HepG2 (cell line): ENCODE measurements around the gene NUDT22. TPM values are rescaled to one million over a fixed set of nuclear protein-coding genes. Genes with fewer than 3 reads are reported as not detected.

Experiments used
- ASH2L ChIP-seq: fragments of 300-600, 200-600 bp; sonication (generic); IDR thresholded peaks from 2 replicates; pipeline ENCODE4 v1.7.0; 2017; ENCODE audit warnings: low read depth, mild to moderate bottlenecking, moderate library complexity, mixed read lengths, low read length; ENCODE audit not compliant: insufficient read length
- GABPB1 ChIP-seq: IDR thresholded peaks from 2 replicates; pipeline ENCODE4 v1.6.1; 2016; ENCODE audit warnings: mild to moderate bottlenecking, missing genetic modification reagents, moderate library complexity, missing compliant biosample characterization
- HMGXB4 ChIP-seq, 2 experiments: sonication (generic) in 1 of 2; formaldehyde crosslinking in 1 of 2; IDR thresholded peaks; 2 replicates each; pipeline versions ENCODE4 v1.4.0 to v1.6.1; 2018 to 2020; ENCODE audit warnings: missing genetic modification reagents in 2 of 2, borderline replicate concordance in 1 of 2, low read depth in 1 of 2, mild to moderate bottlenecking in 1 of 2, missing biosample characterization in 1 of 2
- ISX ChIP-seq: sonication (generic); formaldehyde crosslinking; conservative IDR thresholded peaks from 2 replicates; pipeline ENCODE4 v1.5.0; 2020; ENCODE audit warnings: missing genetic modification reagents
- JUND ChIP-seq: sonication (generic); formaldehyde crosslinking; IDR thresholded peaks from 2 replicates; pipeline ENCODE4 v1.8.0; 2022; ENCODE audit warnings: mild to moderate bottlenecking, missing genetic modification reagents
- KLF12 ChIP-seq: sonication (generic); formaldehyde crosslinking; IDR thresholded peaks from 2 replicates; pipeline ENCODE4 v1.4.0; 2020; ENCODE audit warnings: missing genetic modification reagents, borderline replicate concordance
- MED1 ChIP-seq: sonication (generic); formaldehyde crosslinking; IDR thresholded peaks from 2 replicates; pipeline ENCODE4 v1.4.0; 2020; ENCODE audit warnings: missing genetic modification reagents
- NAIF1 ChIP-seq: sonication (generic); formaldehyde crosslinking; IDR thresholded peaks from 2 replicates; pipeline ENCODE4 v1.5.0; 2020; ENCODE audit warnings: mild to moderate bottlenecking, missing genetic modification reagents, borderline replicate concordance
- NFYC ChIP-seq: IDR thresholded peaks from 2 replicates; pipeline ENCODE4 v1.6.1; 2016; ENCODE audit warnings: missing genetic modification reagents, missing compliant biosample characterization
- PLSCR1 ChIP-seq: sonication (generic); formaldehyde crosslinking; IDR thresholded peaks from 2 replicates; pipeline ENCODE4 v1.5.0; 2020; ENCODE audit warnings: missing genetic modification reagents, mild to moderate bottlenecking, borderline replicate concordance
- POLR2G ChIP-seq: fragments of 200-400 bp; formaldehyde crosslinking; IDR thresholded peaks from 2 replicates; pipeline ENCODE4 v1.6.1; 2018; ENCODE audit warnings: mild to moderate bottlenecking, low read depth, low read length, moderate library complexity
- TCF12 ChIP-seq, 2 experiments: fragments of 450-650 bp in 1 of 2; sonication (generic) in 1 of 2; formaldehyde crosslinking in 1 of 2; IDR thresholded peaks; 2 replicates each; pipeline versions ENCODE4 v1.6.1 to v1.8.0; 2017 to 2022; ENCODE audit warnings: antibody characterized with exemption in 1 of 2, mild to moderate bottlenecking in 1 of 2, missing genetic modification reagents in 1 of 2, moderate library complexity in 1 of 2
- XBP1 ChIP-seq: sonication (generic); formaldehyde crosslinking; IDR thresholded peaks from 2 replicates; pipeline ENCODE4 v1.5.0; 2020; ENCODE audit warnings: missing genetic modification reagents
- ZBTB42 ChIP-seq: sonication (generic); formaldehyde crosslinking; IDR thresholded peaks from 2 replicates; pipeline ENCODE4 v1.5.0; 2020; ENCODE audit warnings: mild to moderate bottlenecking, missing genetic modification reagents
- ZKSCAN5 ChIP-seq: sonication (generic); formaldehyde crosslinking; IDR thresholded peaks from 2 replicates; pipeline ENCODE4 v1.5.1; 2020; ENCODE audit warnings: mild to moderate bottlenecking, missing genetic modification reagents
- ZNF331 ChIP-seq: sonication (generic); formaldehyde crosslinking; IDR thresholded peaks from 2 replicates; pipeline ENCODE4 v1.4.0; 2020; ENCODE audit warnings: missing genetic modification reagents
- ZNF34 ChIP-seq: sonication (generic); formaldehyde crosslinking; IDR thresholded peaks from 2 replicates; pipeline ENCODE4 v1.4.0; 2020; ENCODE audit warnings: mild to moderate bottlenecking, missing genetic modification reagents, borderline replicate concordance
- ZNF414 ChIP-seq: sonication (generic); formaldehyde crosslinking; IDR thresholded peaks from 2 replicates; pipeline ENCODE4 v1.5.0; 2020; ENCODE audit warnings: missing genetic modification reagents
- ZNF883 ChIP-seq: sonication (generic); formaldehyde crosslinking; IDR thresholded peaks from 2 replicates; pipeline ENCODE4 v1.5.1; 2020; ENCODE audit warnings: mild to moderate bottlenecking, missing genetic modification reagents; ENCODE audit errors: not compliant biosample characterization
- ZSCAN21 ChIP-seq: sonication (generic); formaldehyde crosslinking; IDR thresholded peaks from 2 replicates; pipeline ENCODE4 v1.8.0; 2022; ENCODE audit warnings: mild to moderate bottlenecking, missing genetic modification reagents, moderate library complexity, borderline replicate concordance
- polyA plus RNA-seq, 8 experiments: library from polyadenylated mRNA; depleted of rRNA in 3 of 8; stranded (reverse) in 7 of 8; unstranded in 1 of 8; fragments of >200 nt; fragmentation: Illumina TruSeq in 4 of 8; extraction: Trizol in 4 of 8; gene quantifications; 2 replicates each; pipeline versions ENCODE4 v1.2.1 to v1.2.3, GENCODE V29; 2011 to 2016; ENCODE audit warnings: low read depth in 4 of 8, missing spikeins in 1 of 8, mixed read lengths in 1 of 8; ENCODE audit not compliant: insufficient read depth in 1 of 8
- total RNA-seq, 5 experiments: library from RNA; depleted of rRNA; stranded (reverse); fragments of >200 nt; fragmentation: Illumina TruSeq; extraction: Trizol; gene quantifications; 2 replicates each; pipeline ENCODE4 v1.2.3, GENCODE V29; 2016; ENCODE audit warnings: low read depth in 1 of 5
- TF ChIP-seq, protein P1 (sequence below): sonication (generic); formaldehyde crosslinking; IDR thresholded peaks from 2 replicates; pipeline ENCODE4 v1.4.0; 2020; ENCODE audit warnings: missing genetic modification reagents, borderline replicate concordance
- TF ChIP-seq, protein P2 (sequence below): sonication (generic); formaldehyde crosslinking; IDR thresholded peaks from 2 replicates; pipeline ENCODE4 v1.4.0; 2020; ENCODE audit warnings: missing genetic modification reagents

The NUDT22 gene
- total and polyA plus RNA-seq, 2 of the 13 experiments (the other 11 are each of a cell fraction or from before 2014, with no cell fraction given), result 33.5 to 39.8 TPM

- TF ChIP-seq, protein P1, sequence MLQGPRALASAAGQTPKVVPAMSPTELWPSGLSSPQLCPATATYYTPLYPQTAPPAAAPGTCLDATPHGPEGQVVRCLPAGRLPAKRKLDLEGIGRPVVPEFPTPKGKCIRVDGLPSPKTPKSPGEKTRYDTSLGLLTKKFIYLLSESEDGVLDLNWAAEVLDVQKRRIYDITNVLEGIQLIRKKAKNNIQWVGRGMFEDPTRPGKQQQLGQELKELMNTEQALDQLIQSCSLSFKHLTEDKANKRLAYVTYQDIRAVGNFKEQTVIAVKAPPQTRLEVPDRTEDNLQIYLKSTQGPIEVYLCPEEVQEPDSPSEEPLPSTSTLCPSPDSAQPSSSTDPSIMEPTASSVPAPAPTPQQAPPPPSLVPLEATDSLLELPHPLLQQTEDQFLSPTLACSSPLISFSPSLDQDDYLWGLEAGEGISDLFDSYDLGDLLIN, result no peak
- no peak for TF ChIP-seq ZNF34 (CRISPR knock-in tag)
- no peak for TF ChIP-seq TCF12 (IDR thresholded peaks at IDR 0.05)
- TF ChIP-seq TCF12 (CRISPR knock-in tag; IDR thresholded peaks at IDR 0.05), result no peak
- TF ChIP-seq ASH2L, result peak; percentile 74
- 0 out of 2 replicates have a peak, but pooled peaks have one; percentile 9 for TF ChIP-seq ZSCAN21 (CRISPR knock-in tag)
- peak; percentile 97 for TF ChIP-seq GABPB1 (CRISPR knock-in tag)
- TF ChIP-seq NAIF1 (CRISPR knock-in tag), result no peak
- TF ChIP-seq PLSCR1 (CRISPR knock-in tag), result no peak
- peak; percentile 96 for TF ChIP-seq POLR2G
- peak; percentile 22; the same call in 1 of the 2 replicates for TF ChIP-seq ZNF414 (CRISPR knock-in tag)
- peak; percentile 86 for TF ChIP-seq NFYC (CRISPR knock-in tag)
- no peak for TF ChIP-seq XBP1
- no peak; the same call in 1 of the 2 replicates for TF ChIP-seq JUND
- TF ChIP-seq ZKSCAN5 (CRISPR knock-in tag), result no peak
- TF ChIP-seq, protein P2, sequence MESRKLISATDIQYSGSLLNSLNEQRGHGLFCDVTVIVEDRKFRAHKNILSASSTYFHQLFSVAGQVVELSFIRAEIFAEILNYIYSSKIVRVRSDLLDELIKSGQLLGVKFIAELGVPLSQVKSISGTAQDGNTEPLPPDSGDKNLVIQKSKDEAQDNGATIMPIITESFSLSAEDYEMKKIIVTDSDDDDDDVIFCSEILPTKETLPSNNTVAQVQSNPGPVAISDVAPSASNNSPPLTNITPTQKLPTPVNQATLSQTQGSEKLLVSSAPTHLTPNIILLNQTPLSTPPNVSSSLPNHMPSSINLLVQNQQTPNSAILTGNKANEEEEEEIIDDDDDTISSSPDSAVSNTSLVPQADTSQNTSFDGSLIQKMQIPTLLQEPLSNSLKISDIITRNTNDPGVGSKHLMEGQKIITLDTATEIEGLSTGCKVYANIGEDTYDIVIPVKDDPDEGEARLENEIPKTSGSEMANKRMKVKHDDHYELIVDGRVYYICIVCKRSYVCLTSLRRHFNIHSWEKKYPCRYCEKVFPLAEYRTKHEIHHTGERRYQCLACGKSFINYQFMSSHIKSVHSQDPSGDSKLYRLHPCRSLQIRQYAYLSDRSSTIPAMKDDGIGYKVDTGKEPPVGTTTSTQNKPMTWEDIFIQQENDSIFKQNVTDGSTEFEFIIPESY (CRISPR knock-in tag), result no peak
- no peak for TF ChIP-seq ISX
- peak; percentile 81 for TF ChIP-seq MED1 (CRISPR knock-in tag)
- no peak for TF ChIP-seq ZNF331
- TF ChIP-seq HMGXB4 (CRISPR knock-in tag; IDR thresholded peaks at IDR 0.05; ENCODE audit: borderline replicate concordance in 1 of 2, low read depth in 1 of 2), result no peak; a peak in 2 of 4 replicates
- peak; percentile 83; the same call in 1 of the 2 replicates for TF ChIP-seq KLF12
- peak; percentile 25 for TF ChIP-seq ZNF883
- peak; percentile 73; the same call in 1 of the 2 replicates for TF ChIP-seq ZBTB42 (CRISPR knock-in tag)
Measured at GRCh38 chr11:64240435-64241240, 14.6 kb downstream of the NUDT22 start, which contains the start of gene FKBP2 (continued).
